Glomerular endothelial cell (primary cell): ENCODE data around the gene SLC4A8. TPM values are rescaled to one million over a fixed set of nuclear protein-coding genes. Genes with fewer than 3 reads are reported as not detected.

ENCODE experiments used
- DNase-seq: peaks from one replicate; pipeline ENCODE4 v3.0.0-alpha.2; 2011; ENCODE audit warnings: low read depth, low spot score; ENCODE audit errors: extremely low read depth
- total RNA-seq: library from RNA; depleted of rRNA; stranded (reverse); fragments of >200 nt; gene quantifications from 2 replicates; pipeline ENCODE4 v1.2.3, GENCODE V29; 2015

Gene SLC4A8
- total RNA-seq, 1 donor from 2014 or later: 3.4 TPM

GRCh38 chr12:51549637-51550036 lies 125.0 kb downstream of the SLC4A8 start:
- no peak for DNase-seq

Other genes starting within 250 kb of the SLC4A8 start
- 6.7 and 13.2 TPM in 2 replicates for gene POU6F1, start 206.8 kb upstream of the SLC4A8 start, total RNA-seq
- gene DAZAP2, start 186.0 kb upstream of the SLC4A8 start, total RNA-seq: 204 and 248 TPM in 2 replicates
- 15.4 and 27.2 TPM in 2 replicates for gene SMAGP, start 154.4 kb upstream of the SLC4A8 start, total RNA-seq
- not detected in 2 replicates for gene BIN2, start 100.7 kb upstream of the SLC4A8 start, total RNA-seq
- not detected in 2 replicates for gene CELA1, start 78.2 kb upstream of the SLC4A8 start, total RNA-seq
- gene GALNT6, start 33.4 kb upstream of the SLC4A8 start, total RNA-seq: 75.1 and 102 TPM in 2 replicates
- 2.0 and 7.1 TPM in 2 replicates for gene SCN8A, start 166.4 kb downstream of the SLC4A8 start, total RNA-seq